Measurements from ENCODE around the gene UBA6.

Gene UBA6

GRCh38 chr4:67727124-67727850, 26.3 kb upstream of the UBA6 start:
- TF ChIP-seq POLR2AphosphoS5 (IDR thresholded peaks at IDR 0.05; ENCODE audit: low read depth, low read length), result no peak

- no peak for TF ChIP-seq POLR2AphosphoS5 (IDR thresholded peaks at IDR 0.05; ENCODE audit: low read depth, low read length)
- no peak for TF ChIP-seq FOXP2 (optimal IDR thresholded peaks at IDR 0.05; ENCODE audit: borderline replicate concordance, extremely low read depth, extremely low read length, insufficient read depth)
- no peak for TF ChIP-seq SIN3A (IDR thresholded peaks at IDR 0.05; ENCODE audit: borderline replicate concordance, insufficient read depth, low read length)
- TF ChIP-seq REST (IDR thresholded peaks at IDR 0.05; ENCODE audit: insufficient read depth in 1 of 2, low read depth in 2 of 2, low read length in 2 of 2), result no peak
- TF ChIP-seq TAF1 (IDR thresholded peaks at IDR 0.05; ENCODE audit: borderline replicate concordance, insufficient read depth, low read length), result no peak
These were observed 25.0 kb upstream of the UBA6 start for GRCh38 chr4:67725981-67726380.

- TF ChIP-seq SIN3A (IDR thresholded peaks at IDR 0.05; ENCODE audit: borderline replicate concordance, insufficient read depth, low read length) (no peak), FOXP2 (optimal IDR thresholded peaks at IDR 0.05; ENCODE audit: borderline replicate concordance, extremely low read depth, extremely low read length, insufficient read depth) (no peak), REST (IDR thresholded peaks at IDR 0.05; ENCODE audit: insufficient read depth in 1 of 2, low read depth in 2 of 2, low read length in 2 of 2) (no peak), TAF1 (IDR thresholded peaks at IDR 0.05; ENCODE audit: borderline replicate concordance, insufficient read depth, low read length) (no peak), POLR2AphosphoS5 (IDR thresholded peaks at IDR 0.05; ENCODE audit: low read depth, low read length) (no peak)
These were observed 24.2 kb upstream of the UBA6 start for GRCh38 chr4:67725132-67725531.

- TF ChIP-seq SIN3A (IDR thresholded peaks at IDR 0.05; ENCODE audit: borderline replicate concordance, insufficient read depth, low read length) (no peak), POLR2AphosphoS5 (IDR thresholded peaks at IDR 0.05; ENCODE audit: low read depth, low read length) (no peak), REST (IDR thresholded peaks at IDR 0.05; ENCODE audit: insufficient read depth in 1 of 2, low read depth in 2 of 2, low read length in 2 of 2) (no peak), FOXP2 (optimal IDR thresholded peaks at IDR 0.05; ENCODE audit: borderline replicate concordance, extremely low read depth, extremely low read length, insufficient read depth) (no peak), TAF1 (IDR thresholded peaks at IDR 0.05; ENCODE audit: borderline replicate concordance, insufficient read depth, low read length) (no peak)
These were observed 23.0 kb upstream of the UBA6 start for GRCh38 chr4:67723949-67724348.

- TF ChIP-seq POLR2AphosphoS5 (IDR thresholded peaks at IDR 0.05; ENCODE audit: low read depth, low read length), result no peak
- no peak for TF ChIP-seq FOXP2 (optimal IDR thresholded peaks at IDR 0.05; ENCODE audit: borderline replicate concordance, extremely low read depth, extremely low read length, insufficient read depth)
- TF ChIP-seq REST (IDR thresholded peaks at IDR 0.05; ENCODE audit: insufficient read depth in 1 of 2, low read depth in 2 of 2, low read length in 2 of 2), result no peak
- no peak for TF ChIP-seq TAF1 (IDR thresholded peaks at IDR 0.05; ENCODE audit: borderline replicate concordance, insufficient read depth, low read length)
- TF ChIP-seq SIN3A (IDR thresholded peaks at IDR 0.05; ENCODE audit: borderline replicate concordance, insufficient read depth, low read length), result no peak
These were observed 22.4 kb upstream of the UBA6 start for GRCh38 chr4:67723341-67723740.
